ENCODE results near the gene TOX2.
A peak's percentile ranks its signal among the peaks of the same experiment; 100 is the strongest.

Gene TOX2

GRCh38 chr20:43914311-43915210 is at the start of gene TOX2:
Gene TOX2 (plus strand): TSS chr20:43914852. CDS start chr20:43914892, 40 bp downstream.
- DNase-seq, result peak in 2 of 56 donors; percentile 5 to 34

- no peak for DNase-seq
Measured at GRCh38 chr20:43868091-43868490, 46.6 kb upstream of the TOX2 start.

- DNase-seq, result no peak
Measured at GRCh38 chr20:43870484-43870883, 44.2 kb upstream of the TOX2 start.

GRCh38 chr20:43878776-43879175 is 35.9 kb upstream of the TOX2 start:
- no peak for DNase-seq

GRCh38 chr20:43893930-43894329 is 20.7 kb upstream of the TOX2 start:
- DNase-seq, result no peak

- no peak for DNase-seq
Measured at GRCh38 chr20:43894491-43894890, 20.2 kb upstream of the TOX2 start.

- no peak for DNase-seq
Measured at GRCh38 chr20:43895235-43895634, 19.4 kb upstream of the TOX2 start.

- DNase-seq, result no peak
Measured at GRCh38 chr20:43899274-43900120, 15.2 kb upstream of the TOX2 start.

GRCh38 chr20:43900121-43900466 is 14.6 kb upstream of the TOX2 start:
- no peak for DNase-seq

- no peak for DNase-seq
Measured at GRCh38 chr20:43900496-43900895, 14.2 kb upstream of the TOX2 start.

- no peak for DNase-seq
Measured at GRCh38 chr20:43901296-43901695, 13.4 kb upstream of the TOX2 start.

GRCh38 chr20:43903953-43904826 is 10.5 kb upstream of the TOX2 start:
- DNase-seq, result peak in 8 of 56 donors; percentile 3 to 47 (median 24)

GRCh38 chr20:43904827-43905177 is 9.8 kb upstream of the TOX2 start:
- DNase-seq, result no peak

- DNase-seq, result no peak
Measured at GRCh38 chr20:43906505-43907034, 8.1 kb upstream of the TOX2 start.

GRCh38 chr20:43909211-43909610 is 5.4 kb upstream of the TOX2 start:
- no peak for DNase-seq

GRCh38 chr20:43909720-43910119 is 4.9 kb upstream of the TOX2 start:
- no peak for DNase-seq

GRCh38 chr20:43910564-43910963 is 4.1 kb upstream of the TOX2 start:
- DNase-seq, result no peak

GRCh38 chr20:43911066-43911465 is 3.6 kb upstream of the TOX2 start:
- no peak for DNase-seq

- DNase-seq, result no peak
Measured at GRCh38 chr20:43913291-43914025, 1.2 kb upstream of the TOX2 start.

Measured in nucleus accumbens (tissue), 56 donors.